T-helper 9 cell (primary cell): Measurements from ENCODE around the gene FAM210A.
"Not testable (repeated sequence)": the region's sequence is repeated elsewhere in the genome, so short reads cannot be mapped to it uniquely, and the experiment has no call there.

ENCODE experiments used
- DNase-seq: peaks from one replicate; pipeline ENCODE4 v3.0.0-alpha.2; 2020

Gene FAM210A

GRCh38 chr18:13700153-13700552 lies 26.2 kb downstream of the FAM210A start:
- no peak for DNase-seq

DNA sequence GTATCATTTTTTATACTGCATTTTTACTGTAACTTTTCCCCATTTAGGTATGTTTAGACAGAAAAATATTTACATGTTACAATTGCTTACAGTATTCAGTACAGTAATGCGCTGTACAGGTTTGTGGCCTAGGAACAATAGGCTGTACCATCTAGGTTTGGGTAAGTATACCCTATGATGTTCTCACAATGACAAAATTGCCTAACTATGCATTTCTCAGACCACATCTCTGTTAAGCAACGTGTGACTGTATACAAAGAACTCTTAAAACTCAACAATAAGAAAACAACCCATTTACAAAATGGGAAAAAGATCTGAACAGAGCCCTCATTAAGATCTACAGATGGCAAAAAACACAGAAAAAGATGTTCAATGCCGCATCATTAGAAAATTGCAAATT lies 29.4 kb downstream of the FAM210A start:
- no peak for DNase-seq

DNA sequence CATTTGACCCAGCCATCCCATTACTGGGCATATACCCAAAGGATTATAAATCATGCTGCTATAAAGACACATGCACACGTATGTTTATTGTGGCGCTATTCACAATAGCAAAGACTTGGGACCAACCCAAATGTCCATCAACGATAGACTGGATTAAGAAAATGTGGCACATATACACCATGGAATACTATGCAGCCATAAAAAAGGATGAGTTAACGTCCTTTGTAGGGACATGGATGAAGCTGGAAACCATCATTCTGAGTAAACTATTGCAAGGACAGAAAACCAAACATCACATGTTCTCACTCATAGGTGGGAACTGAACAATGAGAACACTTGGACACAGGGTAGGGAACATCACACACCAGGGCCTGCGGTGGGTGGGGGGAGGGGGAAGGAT lies 31.0 kb downstream of the FAM210A start:
- DNase-seq = not testable (repeated sequence)

GRCh38 chr18:13690060-13690459 lies 36.3 kb downstream of the FAM210A start:
- not testable (repeated sequence) for DNase-seq

DNA sequence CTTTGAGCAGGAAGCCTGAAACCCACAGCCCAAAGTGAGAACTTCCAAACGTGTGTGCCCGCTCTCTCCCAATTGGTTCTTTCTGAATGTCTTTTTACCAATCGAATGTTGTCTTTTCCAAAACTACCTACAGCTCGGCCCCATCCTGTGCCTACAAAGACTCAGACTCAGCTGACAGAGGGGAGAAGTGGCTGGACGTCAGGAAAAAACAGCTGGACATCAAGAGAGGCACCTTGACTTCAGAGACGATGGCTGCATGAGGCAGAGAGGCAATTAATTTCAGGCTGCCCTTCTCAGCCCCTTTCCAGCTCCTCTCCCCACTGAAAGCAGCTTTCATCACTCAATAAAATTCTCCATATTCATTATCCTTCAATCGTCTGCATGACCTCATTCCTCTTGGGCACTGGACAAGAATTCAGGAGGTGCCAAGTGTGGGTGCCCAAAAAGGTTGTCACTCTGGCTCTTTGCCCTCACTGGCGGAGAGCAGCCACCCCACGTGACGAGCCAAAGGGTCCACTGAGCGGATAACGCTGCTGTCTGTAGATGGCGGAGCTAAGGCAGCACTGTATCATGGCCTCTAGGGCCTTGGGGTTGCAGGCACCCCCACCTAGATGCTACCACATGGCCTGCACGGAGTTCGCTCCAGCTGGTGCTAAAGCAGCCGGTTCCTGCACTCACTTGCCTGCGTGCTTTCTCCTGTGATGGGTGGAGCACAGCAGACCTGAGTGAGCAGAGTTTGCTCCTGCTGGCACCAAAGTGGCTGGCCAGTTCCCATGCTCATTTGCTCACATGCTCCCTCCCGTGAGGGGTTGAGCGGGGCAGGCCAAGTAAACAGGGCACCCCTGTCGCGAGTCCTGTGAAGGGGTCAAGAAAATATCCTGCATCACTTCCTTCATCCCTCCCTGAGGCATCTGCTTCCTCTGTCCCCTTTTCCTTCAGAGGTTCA lies 37.9 kb downstream of the FAM210A start:
- DNase-seq = no peak

DNA sequence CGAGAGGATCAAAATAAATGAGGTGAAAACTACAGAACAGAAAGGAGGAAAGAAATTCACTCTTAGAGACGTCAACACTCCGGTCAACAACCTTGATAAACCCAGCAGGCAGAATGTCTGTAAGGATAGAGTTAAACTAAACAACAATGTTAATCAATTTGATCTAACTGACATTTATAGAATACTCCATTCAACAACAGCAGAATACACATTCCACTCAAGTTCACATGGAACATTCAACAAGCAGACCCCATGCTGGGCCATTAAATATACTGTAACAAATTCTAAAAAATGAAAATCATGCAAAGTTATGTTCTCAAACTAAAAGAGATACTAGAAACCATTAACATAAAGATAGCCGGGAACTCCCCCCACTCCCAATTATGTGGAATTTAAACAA lies 41.8 kb downstream of the FAM210A start:
- no peak for DNase-seq

- no peak for DNase-seq
Observed at GRCh38 chr18:13681701-13682100, 44.7 kb downstream of the FAM210A start.

DNA sequence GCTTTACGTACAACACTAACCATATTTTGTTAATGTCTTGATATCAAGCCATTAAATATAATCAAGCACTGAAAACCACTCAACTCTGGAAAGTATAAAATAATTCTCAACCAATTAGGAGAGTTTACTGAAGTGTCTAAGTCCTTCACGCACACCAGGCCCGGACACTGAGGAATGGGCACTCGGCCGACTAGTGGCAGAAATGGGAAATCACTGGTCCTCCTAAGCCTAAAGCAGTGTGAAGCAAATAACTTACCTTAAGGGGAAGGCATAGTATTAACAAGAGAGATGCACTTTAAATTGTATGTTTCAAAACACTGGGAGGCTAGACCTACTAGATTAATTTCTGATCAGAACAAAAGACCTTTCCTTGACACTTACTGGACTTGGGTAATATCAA lies 45.7 kb downstream of the FAM210A start:
- DNase-seq = no peak

DNA sequence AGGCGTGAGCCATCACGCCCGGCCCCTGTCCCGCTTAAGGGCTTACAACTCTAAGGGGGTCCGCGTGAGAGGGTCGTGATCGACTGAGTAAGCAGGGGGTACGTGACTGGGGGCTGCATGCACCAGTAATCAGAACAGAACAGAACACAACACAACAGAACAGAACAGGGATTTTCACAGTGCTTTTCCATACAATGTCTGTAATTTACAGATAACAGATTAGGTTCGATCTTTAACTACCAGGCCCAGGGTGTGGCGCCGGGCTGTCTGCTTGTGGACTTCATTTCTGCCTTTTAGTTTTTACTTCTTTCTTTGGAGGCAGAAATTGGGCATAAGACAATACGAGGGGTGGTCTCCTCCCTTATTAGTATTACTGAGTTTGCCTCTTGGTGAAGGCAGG lies 49.0 kb downstream of the FAM210A start:
- DNase-seq = not testable (repeated sequence)

DNA sequence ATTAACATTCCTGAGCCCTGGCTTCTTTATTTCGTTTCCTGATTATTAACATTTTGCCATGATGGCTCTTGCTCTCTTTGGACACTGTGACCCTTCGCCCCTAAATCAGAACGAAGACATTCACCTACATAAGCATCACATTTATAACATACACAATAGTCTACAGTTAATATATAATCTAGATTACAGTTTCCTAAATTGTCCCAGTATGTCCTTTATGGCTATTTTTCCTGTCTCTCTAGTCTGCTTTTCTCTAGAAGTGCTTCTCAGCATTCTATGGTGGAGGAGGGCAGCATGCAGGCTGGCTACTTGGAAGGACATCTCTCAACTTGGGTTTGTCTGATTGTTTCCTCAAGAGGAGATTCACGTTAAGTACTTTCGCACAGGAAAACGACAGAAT lies 49.9 kb downstream of the FAM210A start:
- no peak for DNase-seq

GRCh38 chr18:13672657-13673056 lies 53.7 kb downstream of the FAM210A start:
- DNase-seq = no peak

DNA sequence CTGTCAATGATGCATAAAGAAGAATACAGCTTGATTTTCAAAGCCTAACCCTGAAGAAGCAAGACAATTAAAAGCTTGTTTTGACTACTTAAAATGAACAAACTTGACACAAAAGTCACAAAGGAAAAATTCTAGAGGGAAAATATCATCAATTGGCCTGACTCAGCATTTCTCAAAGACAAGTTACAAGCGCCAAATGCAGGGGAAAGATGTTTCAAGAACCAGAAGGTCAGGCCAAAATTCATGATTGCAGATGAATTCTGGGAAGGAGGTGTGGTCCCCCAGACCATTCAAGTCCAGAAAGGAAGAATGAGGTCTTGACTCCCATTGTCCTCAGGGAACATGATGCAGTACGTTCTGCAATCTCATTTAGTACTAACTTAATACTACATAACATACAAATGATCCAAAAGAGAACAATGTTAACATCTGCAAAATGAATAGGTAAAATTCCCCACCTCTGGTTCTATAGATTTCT lies 64.5 kb downstream of the FAM210A start:
- no peak for DNase-seq

- DNase-seq = no peak
Observed at GRCh38 chr18:13661051-13661778, 65.1 kb downstream of the FAM210A start.

- no peak for DNase-seq
Observed at GRCh38 chr18:13660510-13660909, 65.8 kb downstream of the FAM210A start.

DNA sequence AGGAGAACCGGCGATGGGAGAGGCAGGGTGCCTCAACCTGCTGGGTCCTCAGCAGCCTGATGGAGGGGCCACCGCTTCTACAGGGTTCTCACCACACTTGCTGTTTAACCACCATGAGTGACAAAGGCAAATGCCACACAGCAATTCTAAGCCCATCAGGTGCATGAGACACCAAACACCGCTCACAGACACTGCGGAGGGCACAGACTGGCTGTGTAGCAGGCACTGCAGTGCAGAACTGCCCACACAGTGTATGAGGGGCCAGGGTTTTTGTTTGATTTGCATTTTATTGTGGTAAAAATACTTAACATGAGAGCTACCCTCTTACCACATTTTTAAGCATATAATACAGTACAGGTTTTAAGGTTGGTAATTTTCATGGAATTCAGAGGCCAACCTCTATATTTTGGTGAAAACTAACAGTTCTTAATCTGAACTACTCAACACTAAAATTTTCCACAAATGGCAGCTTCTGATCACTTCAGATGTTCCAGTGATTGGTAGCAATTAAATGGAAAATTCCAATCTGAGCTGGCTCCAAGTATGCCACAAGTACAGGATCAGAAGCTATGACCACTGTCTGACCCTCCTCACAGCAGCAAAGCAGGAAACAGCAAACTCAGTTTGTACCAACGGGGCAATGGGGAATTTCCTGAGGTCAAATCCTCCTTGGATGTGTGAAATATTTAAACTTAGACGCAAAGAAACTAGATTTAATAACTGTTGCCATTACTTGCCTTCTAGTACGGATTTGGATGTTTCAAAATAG lies 67.7 kb downstream of the FAM210A start:
- DNase-seq = no peak

DNA sequence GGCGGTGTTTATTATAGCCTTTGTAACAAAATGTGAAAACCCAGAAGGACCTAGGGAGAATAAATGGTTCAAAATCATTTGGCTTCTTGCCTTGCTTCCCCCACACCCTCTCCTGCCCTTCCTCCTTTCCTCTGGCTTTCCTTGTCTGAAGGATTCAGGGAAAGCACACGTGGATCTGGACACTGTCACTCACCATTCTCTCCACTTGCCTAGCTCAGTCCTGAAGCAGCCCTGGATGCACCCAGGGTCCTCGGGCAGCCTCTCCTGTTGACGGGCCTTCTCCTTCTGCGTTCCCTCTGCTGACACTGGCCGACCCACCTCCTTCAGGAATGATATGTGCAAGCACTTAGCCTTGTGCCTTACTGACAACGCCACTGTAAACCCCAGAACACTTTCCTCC lies 68.4 kb downstream of the FAM210A start:
- no peak for DNase-seq

DNA sequence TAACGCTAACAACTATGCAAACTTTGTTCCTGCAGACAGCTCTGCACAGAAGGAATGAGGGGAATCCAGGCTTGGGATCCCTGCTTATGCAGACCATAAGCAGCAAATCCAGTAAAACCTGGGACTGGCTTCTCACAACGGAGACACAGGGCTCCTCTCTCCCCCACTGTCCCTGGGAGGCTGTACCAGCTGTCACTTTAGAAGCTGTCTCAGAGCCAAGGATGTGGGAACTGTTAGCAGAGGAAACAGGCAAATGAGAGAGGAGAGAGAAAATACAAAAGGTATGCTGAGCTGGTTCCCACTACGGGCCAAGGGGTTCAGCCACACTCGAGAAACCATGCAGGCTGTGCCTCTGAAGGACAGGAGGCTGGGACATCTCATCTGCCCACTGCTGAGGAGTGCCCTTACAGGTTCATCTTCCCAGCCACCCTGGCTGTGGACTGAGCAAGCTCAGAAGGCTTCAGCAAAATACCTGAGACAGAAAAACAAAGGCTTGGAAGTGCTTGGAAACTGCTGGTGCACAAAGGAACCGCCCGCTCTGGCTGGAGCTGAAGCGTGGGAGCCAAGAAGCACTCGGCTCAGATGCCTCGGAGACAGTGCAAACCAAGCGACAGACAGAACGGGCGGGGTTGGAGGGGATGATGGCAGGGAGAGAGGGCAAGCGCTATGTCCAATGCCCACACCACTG lies 72.5 kb downstream of the FAM210A start:
- no peak for DNase-seq

DNA sequence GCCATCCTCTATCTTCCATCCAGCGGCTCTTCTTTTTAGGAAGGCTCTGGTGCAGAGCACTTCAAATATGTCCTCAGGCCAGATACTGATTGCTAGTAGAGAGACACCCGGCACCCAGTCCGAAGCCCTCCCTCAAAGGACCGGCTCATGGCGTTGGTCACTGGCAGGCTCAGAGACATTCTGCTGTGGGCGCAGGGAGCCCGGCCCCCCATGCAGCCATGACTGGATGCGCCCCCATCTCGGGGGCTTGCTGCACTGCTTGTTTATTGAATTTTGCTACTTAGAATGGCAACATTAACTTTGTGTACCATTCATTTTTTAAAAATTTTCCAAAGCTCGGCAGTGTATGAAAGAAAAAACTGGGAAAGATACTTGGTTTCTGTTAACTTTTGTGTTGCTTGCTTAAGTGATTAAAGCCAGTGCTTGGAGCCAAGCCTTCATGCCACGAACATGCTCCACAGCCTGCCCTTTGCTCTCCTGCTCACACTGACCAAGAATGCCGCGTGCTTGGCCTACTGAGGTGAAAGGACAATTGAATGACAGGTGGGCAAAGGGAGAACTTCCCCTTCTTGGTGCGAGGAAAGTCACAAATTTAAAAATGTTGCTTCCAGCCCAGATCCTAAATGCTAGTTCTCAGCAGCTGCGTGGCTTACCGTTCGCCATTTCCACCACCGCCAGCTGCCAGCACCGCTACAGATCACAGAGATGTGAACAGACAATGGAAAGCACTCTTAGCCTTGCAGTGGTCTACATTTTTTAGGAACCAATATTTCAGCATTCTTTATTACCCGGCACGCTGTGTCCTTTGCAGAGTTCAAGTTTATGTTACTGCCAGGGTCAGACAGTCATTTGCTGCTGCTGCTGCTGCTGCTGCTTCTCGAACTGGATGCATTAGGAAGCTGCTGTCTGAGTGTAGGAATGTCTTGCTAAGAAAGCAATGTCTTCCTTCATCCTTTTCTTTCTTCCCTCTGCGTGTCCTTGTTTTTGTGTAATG lies 76.7 kb downstream of the FAM210A start:
- DNase-seq = no peak

- no peak for DNase-seq
Observed at GRCh38 chr18:13647761-13648160, 78.6 kb downstream of the FAM210A start.

DNA sequence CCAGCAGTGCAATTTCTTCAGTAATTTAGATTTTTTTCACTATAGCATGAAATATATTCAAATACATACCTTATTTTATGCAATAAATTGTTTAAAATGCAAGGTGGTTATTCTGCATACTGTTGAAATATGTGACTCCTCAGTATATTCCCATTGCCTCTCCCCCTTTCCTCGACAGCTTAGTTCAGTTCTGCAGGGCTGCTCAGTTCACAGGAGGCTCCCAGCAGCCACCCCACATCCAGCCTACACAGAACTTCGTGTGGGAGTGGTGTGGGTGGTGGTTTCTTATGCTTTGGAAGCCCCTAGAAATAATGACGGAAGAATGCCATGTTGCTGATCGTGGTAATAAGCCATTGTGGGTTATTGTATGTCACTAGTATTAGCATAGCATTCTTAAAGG lies 79.7 kb downstream of the FAM210A start:
- DNase-seq = no peak

DNA sequence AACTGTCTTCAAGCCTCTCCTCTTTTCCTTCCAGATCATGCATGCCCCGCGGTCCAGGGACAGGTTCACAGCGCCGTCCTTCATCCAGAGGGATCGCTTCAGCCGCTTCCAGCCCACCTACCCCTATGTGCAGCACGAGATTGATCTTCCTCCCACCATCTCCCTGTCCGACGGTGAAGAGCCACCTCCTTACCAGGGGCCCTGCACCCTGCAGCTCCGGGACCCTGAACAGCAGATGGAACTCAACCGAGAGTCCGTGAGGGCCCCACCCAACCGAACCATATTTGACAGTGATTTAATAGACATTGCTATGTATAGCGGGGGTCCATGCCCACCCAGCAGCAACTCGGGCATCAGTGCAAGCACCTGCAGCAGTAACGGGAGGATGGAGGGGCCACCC lies 81.3 kb downstream of the FAM210A start:
- DNase-seq = no peak
